Aorta (tissue), 5 donors: ENCODE results near the gene EXOC4. TPM values are rescaled to one million over a fixed set of nuclear protein-coding genes. Genes with fewer than 3 reads are reported as not detected.

ENCODE experiments used
- ATAC-seq: fragments of 200-7000 bp; cut with Tn5 transposase; one replicate; pipeline ENCODE4 v1.9.1; 2022; ENCODE audit warnings: moderate library complexity; ENCODE audit not compliant: low FRiP score
- DNase-seq, 2 donors: peaks; one replicate each; pipeline ENCODE4 v3.0.0-alpha.2; 2020
- H3K27ac ChIP-seq, 2 donors: one replicate each; pipeline ENCODE4 v1.5.1; 2013; ENCODE audit warnings: low read length in 2 of 2, mild to moderate bottlenecking in 2 of 2, moderate library complexity in 2 of 2, control low read depth in 1 of 2, inconsistent platforms in 1 of 2, low read depth in 1 of 2
- H3K27me3 ChIP-seq, 2 donors: one replicate each; pipeline ENCODE4 v1.6.1; 2013; ENCODE audit warnings: control low read depth in 1 of 2, low read length in 1 of 2, mild to moderate bottlenecking in 1 of 2, moderate library complexity in 1 of 2; ENCODE audit not compliant: insufficient read depth in 2 of 2, control insufficient read depth in 1 of 2
- H3K36me3 ChIP-seq, 2 donors: one replicate each; pipeline ENCODE4 v1.6.1; 2013; ENCODE audit warnings: control low read depth in 1 of 2, low read length in 1 of 2, mild to moderate bottlenecking in 1 of 2; ENCODE audit not compliant: insufficient read depth in 2 of 2, control insufficient read depth in 1 of 2
- H3K4me1 ChIP-seq, 2 donors: one replicate each; pipeline ENCODE4 v1.6.1; 2013; ENCODE audit warnings: low read length in 2 of 2, control low read depth in 1 of 2, mild to moderate bottlenecking in 1 of 2, moderate library complexity in 1 of 2; ENCODE audit not compliant: insufficient read depth in 2 of 2, control insufficient read depth in 1 of 2
- H3K4me3 ChIP-seq, 2 donors: one replicate each; pipeline ENCODE4 v1.5.1; 2013; ENCODE audit warnings: low read length in 2 of 2, control low read depth in 1 of 2, mild to moderate bottlenecking in 1 of 2
- H3K9me3 ChIP-seq: one replicate; pipeline ENCODE4 v1.6.1; 2013; ENCODE audit warnings: mild to moderate bottlenecking, low read length; ENCODE audit not compliant: control insufficient read depth
- WGBS, 2 donors: extraction: QIAGEN DNeasy Blood & Tissue Kit; methylation state at CpG; one replicate each; pipeline ENCODE4 v1.1.7; 2013; 5-methylcytosine and 5-hydroxymethylcytosine counted together
- intact Hi-C, 2 donors: fragments of 100-400 bp; cut with DNase I; formaldehyde crosslinking; loops; one replicate each; pipeline versions ENCODE4 v1.14.2 to v1.15.0; 2022
- polyA plus RNA-seq, 2 donors: library from polyadenylated mRNA; stranded (reverse); fragments of 200-250 nt; gene quantifications; one replicate each; pipeline ENCODE4 v1.2.3, GENCODE V29; 2013
- total RNA-seq, 2 donors: library from RNA; stranded (reverse); fragmentation: NEBNext Ultra II Directional; extraction: Animal tissue kit (Norgen Biotek cat#: 25700); gene quantifications; one replicate each; pipeline ENCODE4 v1.2.1, GENCODE V29; 2021
- donor health status: healthy with polysubstance abuse.
- donor health status: Bipolar disorder and iron deficiency.
- donor health status: DM: no; HTN: no; CAD: no.
- donor health status: DM: no; HTN: no; CAD: no.
- donor health status: DM: yes; HTN: yes; CAD: no.

Gene EXOC4
- total and polyA plus RNA-seq, 4 donors, result 19.9 to 109 (median 45.9) TPM

GRCh38 chr7:133586253-133586652 lies 333.4 kb downstream of the EXOC4 start:
- DNase-seq (no peak), ATAC-seq (no peak)
- intact Hi-C loops, result no loop called here
- Histone ChIP-seq H3K27ac (no peak overlapping the region), H3K36me3 (no peaks in the 10 kb centered on the region), H3K27me3 (no peaks in the 10 kb centered on the region), H3K4me3 (no peak overlapping the region), H3K9me3 (no peaks in the 10 kb centered on the region), H3K4me1 (no peaks in the 10 kb centered on the region)
- WGBS, 2 donors, result 93 to 96% methylated on average over 3 of the region's 3 CpGs

- H3K36me3 ChIP-seq, result no peaks in the 10 kb centered on the region
- H3K4me3 ChIP-seq, result no peak overlapping the region
- no peak overlapping the region for H3K27ac ChIP-seq
- no peak for DNase-seq
- H3K27me3 ChIP-seq, result no peaks in the 10 kb centered on the region
- ATAC-seq, result no peak
- intact Hi-C loops, result no loop called here
- no peaks in the 10 kb centered on the region for H3K4me1 ChIP-seq
- H3K9me3 ChIP-seq, result no peaks in the 10 kb centered on the region
Observed at GRCh38 chr7:133587903-133588302, 335.0 kb downstream of the EXOC4 start.

- ATAC-seq (no peak), DNase-seq (no peak)
- intact Hi-C loops, result no loop called here
- H3K9me3 ChIP-seq, result no peaks in the 10 kb centered on the region
- no peaks in the 10 kb centered on the region for H3K4me1 ChIP-seq
- no peaks in the 10 kb centered on the region for H3K27me3 ChIP-seq
- H3K4me3 ChIP-seq, result no peak overlapping the region
- H3K27ac ChIP-seq, result no peak overlapping the region
- 94 to 96% methylated on average over 4 of the region's 4 CpGs for WGBS, 2 donors
- H3K36me3 ChIP-seq, result no peaks in the 10 kb centered on the region
Observed at GRCh38 chr7:133590795-133591194, 337.9 kb downstream of the EXOC4 start.

GRCh38 chr7:133591704-133592340 lies 338.9 kb downstream of the EXOC4 start:
- Histone ChIP-seq H3K27me3 (no peaks in the 10 kb centered on the region), H3K36me3 (no peaks in the 10 kb centered on the region), H3K9me3 (no peaks in the 10 kb centered on the region), H3K4me3 (no peak overlapping the region), H3K27ac (no peak overlapping the region), H3K4me1 (no peaks in the 10 kb centered on the region)
- intact Hi-C loops, result no loop called here
- no peak for ATAC-seq
- DNase-seq, result no peak
- WGBS, 2 donors, result 96 to 98% methylated on average over 4 of the region's 4 CpGs

- intact Hi-C loops, result no loop called here
- DNase-seq, result no peak
Observed at GRCh38 chr7:133593561-133593960, 340.7 kb downstream of the EXOC4 start.

GRCh38 chr7:133601617-133602016 lies 348.7 kb downstream of the EXOC4 start:
- peaks cover 0 to 5% of the 10 kb centered on the region in 2 donors for H3K4me1 ChIP-seq
- H3K27ac ChIP-seq, result no peak overlapping the region
- ATAC-seq, result no peak
- no peaks in the 10 kb centered on the region for H3K9me3 ChIP-seq
- H3K36me3 ChIP-seq, result no peaks in the 10 kb centered on the region
- no peak for DNase-seq
- intact Hi-C loops, result no loop called here
- WGBS, 2 donors, result 44 to 49% methylated on average over 2 of the region's 2 CpGs
- H3K4me3 ChIP-seq, result no peak overlapping the region
- H3K27me3 ChIP-seq, result no peaks in the 10 kb centered on the region

More at GRCh38 chr7:133593561-133593960, 340.7 kb downstream of the EXOC4 start:
- Histone ChIP-seq H3K4me3 (no peak overlapping the region), H3K27me3 (no peaks in the 10 kb centered on the region), H3K4me1 (no peaks in the 10 kb centered on the region), H3K27ac (no peak overlapping the region), H3K9me3 (no peaks in the 10 kb centered on the region), H3K36me3 (no peaks in the 10 kb centered on the region)
- no peak for ATAC-seq

- ATAC-seq (no peak), DNase-seq (no peak)
- no peaks in the 10 kb centered on the region for H3K9me3 ChIP-seq
- no peak overlapping the region for H3K27ac ChIP-seq
- intact Hi-C loops, result no loop called here
- peaks cover 0 to 5% of the 10 kb centered on the region in 2 donors for H3K4me1 ChIP-seq
- no peaks in the 10 kb centered on the region for H3K27me3 ChIP-seq
- no peak overlapping the region for H3K4me3 ChIP-seq
- H3K36me3 ChIP-seq, result no peaks in the 10 kb centered on the region
- 8 to 14% methylated on average over 4 of the region's 4 CpGs for WGBS, 2 donors
Observed at GRCh38 chr7:133602291-133602690, 349.4 kb downstream of the EXOC4 start.

- ATAC-seq, result no peak
- Histone ChIP-seq H3K4me3 (no peak overlapping the region), H3K27me3 (no peaks in the 10 kb centered on the region), H3K9me3 (no peaks in the 10 kb centered on the region), H3K36me3 (no peaks in the 10 kb centered on the region), H3K27ac (no peak overlapping the region), H3K4me1 (no peaks in the 10 kb centered on the region)
- intact Hi-C loops, result no loop called here
- 92 to 93% methylated on average over 4 of the region's 4 CpGs for WGBS, 2 donors
- DNase-seq, result no peak
Observed at GRCh38 chr7:133606991-133607390, 354.1 kb downstream of the EXOC4 start.

- H3K4me3 ChIP-seq, result no peak overlapping the region
- no peaks in the 10 kb centered on the region for H3K36me3 ChIP-seq
- intact Hi-C loops, result no loop called here
- no peaks in the 10 kb centered on the region for H3K27me3 ChIP-seq
- DNase-seq (no peak), ATAC-seq (no peak)
- no peaks in the 10 kb centered on the region for H3K9me3 ChIP-seq
- WGBS, 2 donors, result 78 to 93% methylated on average over 1 of the region's 1 CpG
- no peaks in the 10 kb centered on the region for H3K4me1 ChIP-seq
- no peak overlapping the region for H3K27ac ChIP-seq
Observed at GRCh38 chr7:133609806-133610205, 356.9 kb downstream of the EXOC4 start.
